Measurements from ENCODE around the gene SLC7A5. TPM values are rescaled to one million over a fixed set of nuclear protein-coding genes. Genes with fewer than 3 reads are reported as not detected.
A peak's percentile ranks its signal among the peaks of the same experiment; 100 is the strongest.
"Not testable (repeated sequence)": the region's sequence is repeated elsewhere in the genome, so short reads cannot be mapped to it uniquely, and the experiment has no call there.

SLC7A5 gene
- total RNA-seq, 2 experiments from 2014 or later: 114 to 220 TPM

DNA sequence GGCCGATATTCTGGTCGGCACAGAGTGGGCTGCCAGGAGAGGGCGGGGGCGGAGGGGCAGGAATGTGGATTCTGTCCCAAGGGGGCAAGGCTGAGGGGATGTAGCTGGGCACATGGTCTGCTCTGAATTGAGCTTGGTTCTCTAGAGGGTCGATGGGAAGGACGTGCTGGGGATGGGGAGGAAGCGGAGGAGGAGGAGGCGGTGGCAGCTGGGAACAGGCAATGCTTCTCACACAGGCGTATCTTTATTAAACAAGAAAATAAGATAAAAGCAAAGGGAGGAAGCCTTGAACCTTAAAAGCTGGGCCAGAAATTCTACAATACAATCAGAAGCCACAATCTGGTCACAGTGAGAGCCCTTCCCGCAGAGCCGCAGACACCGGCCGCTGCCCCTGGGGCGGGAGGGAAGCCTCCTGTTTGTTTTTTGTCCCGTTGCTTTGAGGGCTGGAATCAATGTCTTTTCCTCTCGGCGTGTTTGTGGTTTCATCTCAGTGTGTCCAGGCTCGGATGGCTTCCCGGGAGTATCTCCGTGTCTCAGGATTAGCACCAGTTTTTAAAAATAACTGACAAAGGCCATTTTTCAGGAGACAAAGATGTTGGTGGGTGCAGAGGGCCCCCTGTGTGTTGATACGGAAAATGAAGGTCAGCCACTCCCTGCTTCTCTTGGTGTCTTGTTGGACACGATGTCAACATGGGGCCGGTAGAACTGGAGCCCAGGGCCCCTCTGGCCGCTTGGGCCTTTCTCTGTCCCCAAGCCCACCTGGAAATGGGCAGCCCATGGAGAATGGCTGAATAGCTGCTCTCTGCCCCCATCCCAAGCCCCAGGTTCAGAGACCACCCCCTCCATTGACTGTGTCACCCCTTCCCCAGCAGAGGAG, 12.3 kb upstream of the SLC7A5 start:
- DNase-seq: no peak
- Mint-ChIP-seq H3K4me3 (no peak overlapping the region), H3K9me3 (ENCODE audit: low read depth) (peaks cover 6% of the 10 kb centered on the region), H3K4me1 (peaks cover 8% of the 10 kb centered on the region), H3K36me3 (peaks cover 2% of the 10 kb centered on the region), H3K27ac (no peak overlapping the region), H3K27me3 (peaks cover 11% of the 10 kb centered on the region)
- CTCF ChIA-PET: interaction anchor here (1.8 to 2.0 kb wide), 2 partner anchors 10 to 102 kb away, joined by 5 to 9 read pairs; no protein-coding TSS in a partner anchor
- ATAC-seq: no peak

DNA sequence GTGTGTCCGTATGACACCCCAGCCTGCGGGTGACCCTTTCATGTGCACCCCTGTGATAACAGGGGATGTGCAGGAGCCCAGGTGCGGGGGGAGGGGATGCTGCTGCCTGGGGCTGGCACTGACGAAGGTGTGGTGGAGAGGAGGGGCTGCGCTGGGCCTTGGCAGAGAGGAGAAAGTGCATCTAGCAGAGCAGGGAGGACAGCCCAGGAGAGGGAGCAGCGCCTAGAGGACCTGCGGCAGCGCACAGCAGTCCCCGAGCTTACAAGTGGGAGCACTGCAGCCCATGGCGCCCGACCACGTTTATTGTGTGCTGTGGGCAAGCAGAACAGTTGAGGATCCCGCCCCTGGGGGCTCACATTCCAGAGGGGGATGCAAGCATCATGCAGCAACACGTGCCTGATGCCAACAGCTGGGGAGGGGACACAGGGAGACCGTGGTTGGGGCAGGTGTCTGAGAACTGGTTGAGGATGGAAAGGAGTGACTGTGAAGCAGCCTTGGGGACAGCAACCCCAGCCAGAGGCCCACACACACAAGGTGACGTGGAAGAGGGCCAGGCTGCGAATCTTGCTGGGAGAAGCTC, 10.9 kb upstream of the SLC7A5 start:
- DNase-seq (no peak), ATAC-seq (no peak)
- Mint-ChIP-seq H3K27me3 (peaks cover 8% of the 10 kb centered on the region), H3K4me3 (no peak overlapping the region), H3K9me3 (ENCODE audit: low read depth) (peaks cover 6% of the 10 kb centered on the region), H3K4me1 (peaks cover 19% of the 10 kb centered on the region), H3K36me3 (peaks cover 2% of the 10 kb centered on the region), H3K27ac (no peak overlapping the region)
- CTCF ChIA-PET: interaction anchor here (1.3 to 2.0 kb wide), 3 partner anchors 9 to 100 kb away, joined by 3 to 9 read pairs (median 5); no protein-coding TSS in a partner anchor

DNA sequence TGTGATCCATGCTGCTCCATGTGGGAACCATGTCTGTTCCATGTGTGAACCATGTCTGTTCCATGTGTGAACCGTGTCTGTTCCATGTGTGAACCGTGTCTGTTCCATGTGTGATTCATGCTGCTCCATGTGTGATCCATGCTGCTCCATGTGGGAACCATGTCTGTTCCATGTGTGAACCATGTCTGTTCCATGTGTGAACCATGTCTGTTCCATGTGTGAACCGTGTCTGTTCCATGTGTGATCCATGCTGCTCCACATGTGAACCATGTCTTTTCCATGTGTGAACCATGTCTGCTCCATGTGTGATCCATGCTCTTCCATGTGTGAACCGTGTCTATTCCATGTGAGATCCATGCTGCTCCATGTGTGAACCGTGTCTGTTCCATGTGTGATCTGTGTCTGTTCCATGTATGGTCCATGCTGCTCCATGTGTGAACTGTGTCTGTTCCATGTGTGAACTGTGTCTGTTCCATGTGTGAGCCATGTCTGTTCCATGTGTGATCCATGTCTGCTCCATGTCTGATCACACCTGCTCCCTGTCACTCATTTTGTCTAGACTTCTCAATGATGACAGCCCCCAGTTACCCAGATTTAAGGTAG, 10.2 kb upstream of the SLC7A5 start:
- not testable (repeated sequence) for H3K27me3 Mint-ChIP-seq; ATAC-seq; H3K27ac Mint-ChIP-seq; DNase-seq; H3K9me3 Mint-ChIP-seq (ENCODE audit: low read depth); H3K4me3 Mint-ChIP-seq; H3K36me3 Mint-ChIP-seq
- CTCF ChIA-PET: interaction anchor here (1.3 to 2.0 kb wide), 3 partner anchors 16 to 100 kb away, joined by 3 to 9 read pairs (median 7); no protein-coding TSS in a partner anchor
- peaks cover 26% of the 10 kb centered on the region for H3K4me1 Mint-ChIP-seq

DNA sequence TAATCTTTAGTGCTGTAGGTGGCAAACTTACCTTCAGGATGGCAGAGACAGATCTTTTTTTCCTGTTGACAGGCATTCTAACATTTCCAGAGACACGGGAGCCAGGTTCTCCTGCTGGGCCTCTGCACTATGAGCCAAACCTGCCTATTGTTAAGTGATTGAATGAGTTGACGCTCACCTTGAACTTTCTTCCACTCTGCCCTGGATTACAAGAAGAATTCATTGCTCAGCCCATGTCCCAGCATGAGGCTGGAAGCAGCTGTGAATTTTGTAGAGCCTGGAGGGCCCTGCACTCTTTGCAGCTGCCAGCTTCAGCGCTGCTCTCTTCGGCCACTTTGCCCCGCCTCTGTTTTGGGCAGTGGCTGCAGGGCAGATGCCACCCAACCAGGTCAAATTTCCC, 9.4 kb upstream of the SLC7A5 start:
- no peak overlapping the region for H3K27ac Mint-ChIP-seq
- no peak overlapping the region for H3K4me3 Mint-ChIP-seq
- peaks cover 8% of the 10 kb centered on the region for H3K27me3 Mint-ChIP-seq
- no peak for DNase-seq
- peaks cover 2% of the 10 kb centered on the region for H3K36me3 Mint-ChIP-seq
- peaks cover 6% of the 10 kb centered on the region for H3K9me3 Mint-ChIP-seq (ENCODE audit: low read depth)
- CTCF ChIA-PET: interaction anchor here (0.9 to 5.5 kb wide), 6 partner anchors 10 to 31 kb away, joined by 3 to 44 read pairs (median 4); no protein-coding TSS in a partner anchor
- ATAC-seq: no peak
- H3K4me1 Mint-ChIP-seq: peaks cover 28% of the 10 kb centered on the region

DNA sequence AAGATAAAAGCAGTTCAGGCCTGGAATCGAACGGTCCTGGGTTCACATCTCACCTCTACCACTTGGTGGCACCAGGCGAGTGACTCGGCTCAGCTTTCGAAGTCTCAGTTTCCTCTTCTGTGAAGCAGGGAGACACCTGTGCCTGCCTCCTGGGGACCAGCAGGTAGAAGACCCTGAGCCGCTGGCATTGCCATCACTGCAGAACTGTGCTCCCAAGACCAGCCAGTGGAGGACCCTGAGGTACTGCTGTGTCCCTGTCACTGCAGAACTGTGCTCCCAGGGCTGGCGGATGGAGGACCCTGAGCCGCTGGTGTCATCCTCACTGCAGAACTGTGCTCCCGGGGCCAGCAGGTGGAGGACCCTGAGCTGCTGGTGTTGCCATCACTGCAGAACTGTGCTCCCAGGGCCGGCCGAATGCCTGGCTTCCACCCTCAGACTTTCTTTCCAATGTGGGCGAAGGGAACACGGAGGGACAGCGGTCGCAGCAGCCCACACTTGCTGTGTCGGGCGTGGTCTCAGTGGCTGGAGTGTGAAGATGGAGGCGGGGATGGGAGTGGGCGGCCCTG, 8.7 kb upstream of the SLC7A5 start:
- Mint-ChIP-seq H3K4me3 (no peak overlapping the region), H3K36me3 (peaks cover 2% of the 10 kb centered on the region), H3K27me3 (peaks cover 8% of the 10 kb centered on the region), H3K9me3 (ENCODE audit: low read depth) (peaks cover 6% of the 10 kb centered on the region), H3K27ac (no peak overlapping the region), H3K4me1 (peaks cover 28% of the 10 kb centered on the region)
- CTCF ChIA-PET: interaction anchor here (0.9 to 5.5 kb wide), 7 partner anchors 11 to 99 kb away, joined by 3 to 44 read pairs (median 3); no protein-coding TSS in a partner anchor
- DNase-seq (peak; percentile 68), ATAC-seq (no peak)

DNA sequence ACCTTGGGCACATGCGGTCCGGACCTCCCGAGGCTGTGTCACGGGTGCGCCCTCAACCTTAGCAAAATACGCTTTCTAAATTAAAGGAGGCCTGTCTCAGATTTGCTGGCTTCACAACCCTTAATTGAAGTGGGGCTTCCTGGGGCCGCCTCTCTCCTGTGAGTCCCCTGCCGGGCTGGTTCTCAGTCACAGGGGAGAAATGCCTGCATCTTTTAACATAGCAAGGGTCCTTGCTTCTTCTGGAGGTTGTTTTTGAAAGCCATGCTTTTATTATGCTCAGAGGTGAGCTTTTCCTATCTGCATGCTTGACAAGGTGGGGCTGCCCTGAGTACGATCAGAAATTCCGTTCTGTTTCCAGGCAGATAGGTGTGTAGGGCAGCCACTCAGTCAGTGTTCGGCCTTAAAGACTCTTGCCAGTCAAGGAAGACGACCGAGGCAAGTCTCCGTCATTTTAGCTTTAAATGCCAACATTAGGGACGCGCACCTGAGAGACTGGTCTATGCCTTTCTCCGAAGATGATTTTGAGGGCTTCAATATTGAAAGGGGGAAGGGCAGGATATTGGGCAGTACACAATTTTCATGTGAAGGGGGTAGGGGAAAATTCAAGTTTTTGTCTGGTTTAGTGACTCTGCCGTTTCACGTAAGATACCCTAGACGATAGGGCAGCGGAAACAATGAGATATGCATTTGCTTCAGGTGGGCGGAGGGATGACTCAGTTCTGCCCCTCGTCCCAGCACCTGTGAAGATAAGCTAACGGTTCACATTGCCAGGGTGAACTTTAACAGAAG, 5.5 kb upstream of the SLC7A5 start:
- Mint-ChIP-seq H3K9me3 (ENCODE audit: low read depth) (peaks cover 6% of the 10 kb centered on the region), H3K4me1 (peaks cover 54% of the 10 kb centered on the region), H3K4me3 (peak overlapping the region; percentile 37), H3K27ac (peak overlapping the region; percentile 82), H3K27me3 (no peaks in the 10 kb centered on the region), H3K36me3 (peaks cover 2% of the 10 kb centered on the region)
- DNase-seq: peak; percentile 84
- CTCF ChIA-PET: interaction anchor here (0.7 to 13.2 kb wide), 16 partner anchors 9 to 110 kb away, joined by 3 to 451 read pairs (median 8); partner anchors contain the start of gene KLHDC4
- peak; percentile 78 for ATAC-seq

DNA sequence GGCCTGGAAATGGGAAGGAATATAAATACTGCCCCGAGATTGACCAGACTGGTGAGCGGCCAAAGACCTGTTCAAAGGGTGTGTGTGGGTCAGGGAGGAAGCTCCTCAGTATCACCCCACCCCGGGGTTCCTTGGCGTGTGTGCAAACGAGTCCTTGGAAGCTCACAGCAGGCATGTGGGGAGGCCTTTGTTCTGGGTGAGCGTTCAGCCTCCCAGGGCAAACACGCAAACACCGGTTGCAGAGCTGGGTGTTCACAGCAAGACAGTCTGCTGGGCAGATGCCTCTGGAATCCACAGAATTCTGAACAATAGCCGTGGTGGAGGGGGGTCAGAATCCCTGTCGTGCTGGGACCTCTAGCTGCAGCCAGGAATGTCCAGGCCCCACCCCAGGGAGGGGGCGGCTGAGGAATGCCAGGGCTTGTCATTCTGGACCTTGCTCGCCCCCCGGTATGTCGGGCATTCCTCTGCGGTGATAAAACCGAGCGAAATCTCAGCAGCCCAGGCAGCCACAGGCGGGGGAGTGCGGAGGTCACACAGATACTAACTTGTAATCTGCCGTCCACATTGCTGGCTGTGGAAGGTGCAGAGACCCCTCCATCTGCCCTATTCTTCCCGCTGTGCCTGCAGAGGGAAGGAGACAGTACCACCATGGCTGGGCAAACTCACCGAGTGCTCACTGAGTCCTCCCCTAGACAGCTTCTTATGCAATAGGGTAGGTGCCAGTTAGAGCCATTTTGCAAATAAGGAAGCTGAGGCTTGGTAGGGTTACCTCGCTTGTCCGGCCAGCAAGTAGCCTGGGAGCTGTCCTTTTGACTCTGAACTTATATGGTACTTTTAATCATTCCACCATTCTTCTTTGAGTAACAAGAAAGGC, 1.3 kb upstream of the SLC7A5 start:
- H3K27me3 Mint-ChIP-seq; ATAC-seq; DNase-seq; H3K9me3 Mint-ChIP-seq (ENCODE audit: low read depth): not testable (repeated sequence)
- H3K27ac Mint-ChIP-seq: peak overlapping the region; percentile 91
- peak overlapping the region; percentile 27 for H3K4me3 Mint-ChIP-seq
- H3K4me1 Mint-ChIP-seq: peaks cover 64% of the 10 kb centered on the region
- H3K36me3 Mint-ChIP-seq: peaks cover 25% of the 10 kb centered on the region
- CTCF ChIA-PET: interaction anchor here (0.6 to 13.2 kb wide), 28 partner anchors 8 to 234 kb away, joined by 3 to 451 read pairs (median 5); partner anchors contain the start of genes BANP and KLHDC4

DNA sequence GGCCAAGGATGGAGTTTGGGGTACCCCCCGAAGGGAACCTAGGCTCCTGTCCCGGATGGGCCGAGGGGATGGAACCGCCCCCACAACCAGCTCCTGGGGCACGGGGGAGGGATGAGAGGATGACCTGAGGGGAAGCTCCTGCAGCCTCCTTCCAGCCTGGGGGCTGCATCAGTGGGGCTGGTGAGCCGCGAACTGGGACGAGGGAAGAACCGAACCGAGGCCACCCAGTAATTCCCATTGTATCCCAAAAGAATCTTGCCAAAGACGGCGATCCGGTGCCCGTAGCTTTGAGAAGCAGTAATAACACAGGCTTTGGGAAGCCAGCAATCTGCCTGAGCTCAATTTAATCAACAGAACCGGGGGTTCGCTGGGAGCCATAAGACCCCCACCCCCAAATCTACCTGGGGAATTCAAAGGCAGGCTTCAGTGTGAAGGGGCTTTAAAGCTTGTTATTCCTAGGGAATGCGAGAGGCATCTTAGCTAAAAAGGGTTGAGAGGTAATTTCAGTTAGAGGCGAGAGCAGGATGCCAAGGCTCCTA, 641 bp upstream of the SLC7A5 start:
- peak overlapping the region; percentile 27 for H3K4me3 Mint-ChIP-seq
- not testable (repeated sequence) for ATAC-seq; DNase-seq; H3K27me3 Mint-ChIP-seq; H3K9me3 Mint-ChIP-seq (ENCODE audit: low read depth)
- H3K27ac Mint-ChIP-seq: peak overlapping the region; percentile 64
- H3K4me1 Mint-ChIP-seq: peaks cover 60% of the 10 kb centered on the region
- peaks cover 29% of the 10 kb centered on the region for H3K36me3 Mint-ChIP-seq
- CTCF ChIA-PET: interaction anchor here (1.1 to 13.2 kb wide), 7 partner anchors 14 to 104 kb away, joined by 3 to 451 read pairs (median 11); partner anchors contain the start of gene KLHDC4

DNA sequence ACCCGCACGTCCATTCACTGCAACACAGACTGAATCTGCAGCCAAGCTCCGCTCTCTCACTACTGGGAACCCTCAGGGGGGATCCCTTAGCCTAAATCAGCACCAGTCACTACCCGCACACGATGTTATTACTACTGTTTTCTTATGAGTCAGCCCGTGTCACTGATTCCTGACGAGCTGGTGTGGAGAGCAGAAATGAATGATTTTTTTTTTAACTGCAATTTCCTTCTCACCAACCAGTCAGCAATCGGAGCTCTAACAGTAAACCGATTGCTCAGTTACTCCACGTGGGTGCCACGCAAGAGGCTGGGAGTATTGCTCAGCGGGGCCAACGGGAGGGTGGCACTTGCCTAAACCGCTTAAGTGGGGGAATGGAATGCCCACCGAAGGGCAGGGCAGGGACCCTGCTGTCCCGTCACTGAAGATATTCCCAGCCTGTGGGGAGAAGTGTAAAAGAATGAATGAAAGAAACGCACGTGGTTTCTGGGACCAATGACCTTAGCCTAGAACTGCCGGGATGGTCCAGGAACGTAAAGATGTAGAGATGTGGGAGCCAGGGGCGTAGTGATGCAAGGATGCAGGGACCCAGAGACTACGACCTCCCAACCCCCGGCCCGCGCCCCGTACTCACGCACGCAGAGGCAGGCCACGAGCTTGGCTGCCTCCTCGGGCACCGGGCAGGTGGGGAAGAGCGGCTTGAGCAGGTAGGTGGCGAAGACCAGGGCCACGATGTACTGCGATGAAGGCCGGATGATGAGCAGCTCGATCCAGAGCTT, 865 bp downstream of the SLC7A5 start:
- peak overlapping the region; percentile 95 for H3K27ac Mint-ChIP-seq
- peaks cover 65% of the 10 kb centered on the region for H3K4me1 Mint-ChIP-seq
- DNase-seq: peak; percentile 87
- peak; percentile 52 for ATAC-seq
- peaks cover 38% of the 10 kb centered on the region for H3K36me3 Mint-ChIP-seq
- not testable (repeated sequence) for H3K9me3 Mint-ChIP-seq (ENCODE audit: low read depth); H3K27me3 Mint-ChIP-seq
- H3K4me3 Mint-ChIP-seq: peak overlapping the region; percentile 92
- CTCF ChIA-PET: interaction anchor here (0.6 to 13.2 kb wide), 12 partner anchors 9 to 368 kb away, joined by 3 to 451 read pairs (median 4); partner anchors contain the start of gene KLHDC4

DNA sequence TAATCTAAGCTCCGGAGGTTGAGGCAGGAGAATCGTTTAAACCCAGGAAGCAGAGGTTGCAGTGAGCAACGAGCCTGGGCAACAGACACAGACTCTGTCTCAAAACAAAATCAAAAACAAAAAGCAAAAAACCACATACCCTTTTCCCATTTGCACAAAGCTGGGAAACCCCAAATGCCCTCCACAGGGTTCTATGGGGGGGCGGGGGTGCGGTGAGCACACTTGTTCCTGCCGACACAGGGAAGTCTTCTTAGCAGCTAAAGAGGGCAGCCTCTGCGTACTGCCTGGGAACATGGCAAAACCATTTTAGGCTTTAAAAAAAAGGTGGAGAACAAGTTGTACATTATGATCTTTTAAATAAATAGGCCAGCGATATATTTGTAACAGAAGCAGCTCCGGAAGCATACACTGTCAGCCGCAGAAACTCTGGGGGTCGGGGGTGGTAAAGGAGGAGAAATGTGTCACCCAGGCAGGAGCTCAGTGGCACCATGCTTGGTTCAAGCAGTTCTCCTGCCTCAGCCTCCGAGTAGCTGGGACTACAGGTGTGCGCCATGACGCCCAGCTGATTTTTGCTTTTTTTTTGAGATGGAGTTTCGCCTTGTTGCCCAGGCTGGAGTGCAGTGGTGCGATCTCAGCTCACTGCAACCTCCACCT, 3.3 kb downstream of the SLC7A5 start:
- H3K9me3 Mint-ChIP-seq (ENCODE audit: low read depth); H3K27me3 Mint-ChIP-seq: not testable (repeated sequence)
- Mint-ChIP-seq H3K36me3 (peaks cover 43% of the 10 kb centered on the region), H3K4me1 (peaks cover 68% of the 10 kb centered on the region), H3K27ac (peak overlapping the region; percentile 95), H3K4me3 (peak overlapping the region; percentile 92)
- CTCF ChIA-PET: interaction anchor here (0.6 to 13.2 kb wide), 11 partner anchors 9 to 114 kb away, joined by 3 to 451 read pairs (median 4); no protein-coding TSS in a partner anchor
- peak; percentile 3 for ATAC-seq
- DNase-seq: peak; percentile 83

Data from activated CD8-positive, alpha-beta memory T cell treated with anti-CD3 and anti-CD28 coated beads, Interleukin-2, amount 10 ng/mL, durations not matched to agents 7 days and 5 days (primary cell).